Measurements from ENCODE around the gene AHSP.
A peak's percentile ranks its signal among the peaks of the same experiment; 100 is the strongest.
"Not testable (repeated sequence)": the region's sequence is repeated elsewhere in the genome, so short reads cannot be mapped to it uniquely, and the experiment has no call there.

AHSP gene, protein sequence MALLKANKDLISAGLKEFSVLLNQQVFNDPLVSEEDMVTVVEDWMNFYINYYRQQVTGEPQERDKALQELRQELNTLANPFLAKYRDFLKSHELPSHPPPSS

GRCh38 chr16:31527734-31528274 lies at the start of gene AHSP:
Gene AHSP, plus strand, starts transcription at chr16:31527900. Its CDS starts 240 bp downstream, at chr16:31528140.
- DNase-seq (ENCODE audit: low read depth in 2 of 2): no peak

GRCh38 chr16:31478956-31479355 lies 48.7 kb upstream of the AHSP start:
- no peak for DNase-seq (ENCODE audit: low read depth in 2 of 2)

DNA sequence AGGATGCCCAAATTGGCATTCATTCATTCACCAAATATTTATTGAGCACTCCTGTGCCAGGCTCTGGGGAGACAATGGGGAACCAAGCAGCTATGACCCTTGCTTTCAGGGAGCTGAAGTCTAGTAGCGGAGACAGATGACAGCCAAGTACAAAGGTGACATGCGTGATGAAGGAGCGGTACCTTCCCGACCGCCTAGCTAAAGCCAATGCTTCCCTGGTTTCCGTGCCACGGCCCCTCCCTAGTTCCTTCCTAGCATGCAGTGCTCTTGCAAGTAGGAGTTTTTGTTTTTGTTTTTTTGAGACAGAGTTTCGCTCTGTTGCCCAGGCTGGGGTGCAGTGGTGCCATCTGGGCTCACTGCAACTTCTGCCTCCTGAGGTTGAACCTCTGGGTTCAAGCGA lies 47.9 kb upstream of the AHSP start:
- DNase-seq (ENCODE audit: low read depth in 2 of 2): no peak

GRCh38 chr16:31480851-31481536 lies 46.7 kb upstream of the AHSP start:
- DNase-seq (ENCODE audit: low read depth in 2 of 2): no peak

- no peak for DNase-seq (ENCODE audit: low read depth in 2 of 2)
These were observed 44.6 kb upstream of the AHSP start, which contains the start of gene SLC5A2 for GRCh38 chr16:31483081-31483480. Gene SLC5A2, plus strand, starts transcription at chr16:31483123. Its CDS starts 14 bp downstream, at chr16:31483137.

- DNase-seq (ENCODE audit: low read depth in 2 of 2): not testable (repeated sequence)
These were observed 43.7 kb upstream of the AHSP start for GRCh38 chr16:31484048-31484447.

DNA sequence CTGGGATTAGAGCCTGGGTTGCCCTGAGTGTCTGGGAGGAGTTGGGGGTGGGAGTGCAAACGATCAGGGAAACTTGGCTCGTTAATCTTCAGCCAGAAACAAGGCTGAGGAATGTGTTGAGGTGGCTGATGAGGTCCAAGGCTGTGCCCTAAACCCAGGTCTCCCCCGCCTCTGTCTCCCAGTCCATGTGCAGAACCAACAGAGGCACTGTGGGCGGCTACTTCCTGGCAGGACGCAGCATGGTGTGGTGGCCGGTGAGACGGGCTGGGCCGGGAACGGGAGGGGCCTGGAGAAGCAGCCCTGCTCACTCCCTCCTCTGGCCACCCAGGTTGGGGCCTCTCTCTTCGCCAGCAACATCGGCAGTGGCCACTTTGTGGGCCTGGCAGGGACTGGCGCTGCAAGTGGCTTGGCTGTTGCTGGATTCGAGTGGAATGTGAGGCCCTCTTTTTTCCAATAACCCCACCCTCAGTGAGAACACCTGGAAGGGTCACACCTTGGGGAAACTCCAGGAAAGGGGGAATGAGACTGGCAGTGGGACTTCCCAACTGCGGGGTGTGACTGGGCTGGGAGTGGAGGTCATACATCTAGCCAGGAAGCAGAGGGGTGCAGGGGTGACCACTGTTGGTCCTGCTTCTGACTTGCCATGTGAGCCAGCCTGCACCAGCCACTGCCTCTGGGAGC lies 43.1 kb upstream of the AHSP start:
- no peak for DNase-seq (ENCODE audit: low read depth in 2 of 2)

GRCh38 chr16:31485571-31485970 lies 42.1 kb upstream of the AHSP start:
- no peak for DNase-seq (ENCODE audit: low read depth in 2 of 2)

DNA sequence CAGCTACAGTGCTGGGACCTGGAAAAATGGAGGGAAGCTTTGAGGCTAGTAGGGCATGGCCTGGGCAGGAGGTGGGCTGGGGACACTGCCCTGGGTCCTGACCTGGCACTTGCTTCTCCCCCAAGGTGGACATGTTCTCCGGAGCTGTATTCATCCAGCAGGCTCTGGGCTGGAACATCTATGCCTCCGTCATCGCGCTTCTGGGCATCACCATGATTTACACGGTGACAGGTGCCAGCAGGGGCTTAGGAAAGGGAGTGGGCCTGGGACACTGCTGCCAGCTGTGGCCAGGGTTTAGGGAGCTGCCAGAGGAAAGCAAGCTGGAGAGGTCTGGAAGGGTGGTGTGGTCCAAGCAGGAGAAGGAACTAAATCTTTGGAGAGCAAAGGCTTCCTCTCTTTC lies 41.7 kb upstream of the AHSP start:
- no peak for DNase-seq (ENCODE audit: low read depth in 2 of 2)

GRCh38 chr16:31487071-31487719 lies 40.5 kb upstream of the AHSP start:
- DNase-seq (ENCODE audit: low read depth in 2 of 2): no peak

GRCh38 chr16:31487720-31488467 lies 39.8 kb upstream of the AHSP start:
- peak; percentile 53 to 56 for DNase-seq (ENCODE audit: low read depth in 2 of 2)

GRCh38 chr16:31488468-31489297 lies 39.0 kb upstream of the AHSP start:
- DNase-seq (ENCODE audit: low read depth in 2 of 2): no peak

GRCh38 chr16:31489298-31489564 lies 38.5 kb upstream of the AHSP start:
- DNase-seq (ENCODE audit: low read depth in 2 of 2): no peak

- DNase-seq (ENCODE audit: low read depth in 2 of 2): no peak
These were observed 37.8 kb upstream of the AHSP start for GRCh38 chr16:31489616-31490584.

DNA sequence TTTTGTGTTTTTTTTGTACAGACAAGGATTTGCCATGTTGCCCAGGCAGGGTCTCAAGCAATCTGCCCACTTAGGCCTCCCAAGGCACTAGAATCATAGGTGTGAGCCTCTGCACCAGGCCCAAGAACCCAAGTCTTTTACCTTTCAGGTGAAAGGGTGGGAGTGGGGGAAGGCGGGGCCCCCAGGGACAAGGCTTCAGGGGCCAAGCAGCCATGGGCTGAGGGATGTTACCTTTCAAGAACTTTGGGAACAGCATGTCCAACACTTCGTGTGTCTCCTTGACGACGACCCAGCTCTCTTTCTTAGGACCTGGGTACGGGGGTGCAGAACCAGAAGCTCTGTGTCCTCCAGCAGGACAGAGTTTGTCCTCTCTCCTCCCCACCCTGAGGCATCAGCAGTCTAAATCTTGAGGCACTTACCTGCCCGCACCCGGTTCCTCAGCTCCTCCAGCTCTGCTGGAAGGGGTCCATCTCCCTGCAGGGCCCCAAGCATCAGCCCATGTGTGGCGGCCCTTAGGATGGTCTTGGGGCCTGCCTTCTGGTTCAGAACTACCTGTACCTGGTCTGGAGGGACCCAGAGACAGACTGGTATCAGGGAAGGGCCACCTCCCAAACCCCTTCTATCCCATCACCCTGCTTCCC lies 35.8 kb upstream of the AHSP start:
- DNase-seq (ENCODE audit: low read depth in 2 of 2): no peak

- DNase-seq (ENCODE audit: low read depth in 2 of 2): no peak
These were observed 34.1 kb upstream of the AHSP start for GRCh38 chr16:31493506-31494125.

- no peak for DNase-seq (ENCODE audit: low read depth in 2 of 2)
These were observed 31.0 kb upstream of the AHSP start for GRCh38 chr16:31496670-31497069.

GRCh38 chr16:31498493-31498892 lies 29.2 kb upstream of the AHSP start:
- DNase-seq (ENCODE audit: low read depth in 2 of 2): no peak

DNA sequence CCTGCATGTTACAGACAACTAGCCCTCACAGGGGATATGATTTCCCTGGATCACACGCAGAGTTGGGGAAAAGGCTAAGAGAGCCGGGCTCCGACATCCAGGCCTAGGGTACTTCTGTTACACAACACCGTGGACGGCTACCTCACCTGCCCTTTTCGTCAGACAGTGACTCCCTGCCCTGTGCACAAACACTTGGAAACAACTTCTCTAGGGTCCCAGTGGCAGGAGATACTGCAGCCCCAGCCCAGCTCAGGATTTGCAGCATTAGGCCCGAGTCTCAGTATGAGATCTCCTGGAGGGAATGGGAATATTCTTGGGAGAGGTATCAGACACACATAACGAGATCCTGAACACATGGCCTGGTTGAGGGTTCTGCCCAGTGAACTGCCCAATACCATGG lies 27.8 kb upstream of the AHSP start:
- DNase-seq (ENCODE audit: low read depth in 2 of 2): no peak
